GM12878 (cell line): ENCODE results near the gene COL4A4. TPM values are rescaled to one million over a fixed set of nuclear protein-coding genes. Genes with fewer than 3 reads are reported as not detected.

Experiments used
- ATAC-seq: fragments of 200-7000 bp; cut with Tn5 transposase; 3 replicates; pipeline ENCODE4 v1.9.1; 2020; ENCODE audit warnings: mild to moderate bottlenecking, moderate library complexity
- BruUV-seq: library from RNA; stranded (reverse); fragments of 400-500 nt; replicated peaks from 2 replicates; lab custom pipeline; 2021; lab: Mats Ljungman, UMichigan
- CTCF ChIA-PET: fragments of 300-600 bp; sonication (Branson Sonifier 250); formaldehyde crosslinking; extraction: SDS; loops from one replicate; lab custom pipeline; 2021; ENCODE audit warnings: inconsistent platforms; lab: Yijun Ruan, JAX
- POLR2A ChIA-PET: fragments of 350-600 bp; formaldehyde crosslinking; extraction: SDS; loops from one replicate; lab custom pipeline; 2021; ENCODE audit warnings: inconsistent platforms; lab: Charles Lee
- RAD21 ChIA-PET: fragments of 300-600 bp; sonication (Branson Sonifier 250); formaldehyde crosslinking; loops from one replicate; lab custom pipeline; 2023; ENCODE audit warnings: antibody characterized with exemption; ENCODE audit not compliant: unreplicated experiment; lab: Charles Lee
- SMC1A ChIA-PET: fragments of 300-600 bp; sonication (Branson Sonifier 250); formaldehyde crosslinking; loops from one replicate; lab custom pipeline; 2023; ENCODE audit not compliant: unreplicated experiment, uncharacterized antibody; lab: Charles Lee
- DNase-seq: peaks from one replicate; pipeline ENCODE4 v3.0.0-alpha.2; 2011; ENCODE audit warnings: low read depth, low spot score
- FAIRE-seq: peaks from 3 replicates; lab custom pipeline; 2011; peaks lifted over from hg19 to GRCh38; lab: Jason Lieb, UNC
- H2AFZ ChIP-seq: 2 replicates; pipeline ENCODE4 v1.6.0; 2011; ENCODE audit warnings: low read depth, low read length, control low read depth; ENCODE audit not compliant: control insufficient read depth
- H3K27ac ChIP-seq: 2 replicates; pipeline ENCODE4 v1.5.1; 2011; ENCODE audit warnings: control low read depth; ENCODE audit not compliant: control insufficient read depth, insufficient read depth
- H3K27me3 ChIP-seq, 2 experiments: replicated peaks in 1 of 2; 2 replicates each; pipeline versions ENCODE4 v1.6.0 to v1.6.1; 2011; ENCODE audit warnings: low read length in 1 of 2; ENCODE audit not compliant: control insufficient read depth in 2 of 2, insufficient read depth in 2 of 2
- H3K36me3 ChIP-seq, 2 experiments: 2 replicates each; pipeline ENCODE4 v1.5.1; 2011; ENCODE audit warnings: low read length in 1 of 2; ENCODE audit not compliant: control insufficient read depth in 2 of 2, insufficient read depth in 2 of 2
- H3K4me1 ChIP-seq: 2 replicates; pipeline ENCODE4 v1.6.1; 2011; ENCODE audit warnings: mild to moderate bottlenecking, low read length, moderate library complexity, mixed read lengths; ENCODE audit not compliant: control insufficient read depth, insufficient read depth
- H3K4me2 ChIP-seq: 2 replicates; pipeline ENCODE4 v1.6.0; 2011; ENCODE audit warnings: control low read depth; ENCODE audit not compliant: control insufficient read depth, insufficient read depth
- H3K4me3 ChIP-seq: fragments of 200-600 bp; sonication (generic); 2 replicates; pipeline ENCODE4 v1.5.1; 2016
- H3K79me2 ChIP-seq: 2 replicates; pipeline ENCODE4 v1.6.0; 2011; ENCODE audit warnings: low read length; ENCODE audit not compliant: control insufficient read depth, insufficient read depth
- H3K9ac ChIP-seq: 2 replicates; pipeline ENCODE4 v1.8.0; 2011; ENCODE audit warnings: low read length, control low read depth, mixed read lengths; ENCODE audit not compliant: control insufficient read depth, insufficient read depth
- H3K9me3 ChIP-seq: replicated peaks from 3 replicates; pipeline ENCODE4 v1.5.1; 2011; ENCODE audit warnings: mild to moderate bottlenecking, low read length; ENCODE audit not compliant: control insufficient read depth, insufficient read depth
- H4K20me1 ChIP-seq: 2 replicates; pipeline ENCODE4 v1.6.0; 2011; ENCODE audit not compliant: control insufficient read depth, insufficient read depth
- ATF7 ChIP-seq: fragments of 450-650 bp; IDR thresholded peaks from 2 replicates; pipeline ENCODE4 v1.6.1; 2016; ENCODE audit warnings: low read depth, mild to moderate bottlenecking
- BCL3 ChIP-seq: IDR thresholded peaks from 2 replicates; pipeline ENCODE4 v1.6.1; 2011; ENCODE audit warnings: borderline replicate concordance, low read depth, mild to moderate bottlenecking, moderate library complexity, low read length; ENCODE audit not compliant: insufficient read depth, poor library complexity, severe bottlenecking
- POLR2AphosphoS5 ChIP-seq: IDR thresholded peaks from 2 replicates; pipeline ENCODE4 v1.6.1; 2011; ENCODE audit warnings: mild to moderate bottlenecking, low read length, inconsistent platforms
- RELB ChIP-seq: fragments of 450-650 bp; IDR thresholded peaks from 2 replicates; pipeline ENCODE4 v1.6.1; 2017; ENCODE audit warnings: low read depth, mild to moderate bottlenecking, moderate library complexity
- TCF3 ChIP-seq: IDR thresholded peaks from 2 replicates; pipeline ENCODE4 v1.6.1; 2012; ENCODE audit warnings: low read depth, mild to moderate bottlenecking, low read length, borderline replicate concordance; ENCODE audit not compliant: insufficient read depth
- ZNF592 ChIP-seq: fragments of 450-650 bp; IDR thresholded peaks from 2 replicates; pipeline ENCODE4 v1.6.1; 2017; ENCODE audit warnings: mild to moderate bottlenecking, moderate library complexity
- WGBS: methylation state at CpG from one replicate; pipeline ENCODE4 v1.1.6; 2016; ENCODE audit warnings: low lambda C conversion rate; ENCODE audit not compliant: insufficient replicate concordance, insufficient coverage; ENCODE audit errors: missing lambda C conversion rate; 5-methylcytosine and 5-hydroxymethylcytosine counted together
- in situ Hi-C: fragments of 300-500 bp; cut with MboI; formaldehyde crosslinking; loops from 9 replicates; pipeline ENCODE4 v1.14.3; 2018; ENCODE audit warnings: mixed read lengths
- intact Hi-C: fragments of 100-400 bp; cut with micrococcal nuclease; formaldehyde crosslinking; loops from one replicate; pipeline ENCODE4 v1.14.2; 2022; ENCODE audit not compliant: unreplicated experiment
- polyA plus RNA-seq, 11 experiments: library from polyadenylated mRNA; depleted of rRNA in 4 of 11; unstranded in 6 of 11; stranded (reverse) in 5 of 11; fragments of >200 nt; fragmentation: Nextera tagmentation in 4 of 11; fragmentation: Illumina TruSeq in 1 of 11; extraction: Ambion mirVana in 4 of 11; extraction: Trizol in 1 of 11; gene quantifications; 1 replicate in 1 of 11; 2 replicates in 10 of 11; pipeline versions ENCODE4 v1.2.1 to v1.2.3, GENCODE V29; 2011 to 2016; ENCODE audit warnings: inconsistent platforms in 2 of 11, missing spikeins in 2 of 11, low read depth in 1 of 11
- total RNA-seq, 4 experiments: library from RNA; depleted of rRNA in 3 of 4; stranded (reverse); fragments of >200 nt in 3 of 4; fragmentation: Illumina TruSeq in 1 of 4; extraction: Trizol in 1 of 4; gene quantifications; 2 replicates each; pipeline versions ENCODE4 v1.2.1 to v1.2.3, GENCODE V29; 2013 to 2021

The COL4A4 gene
- total and polyA plus RNA-seq, 10 of the 15 experiments (the other 5 are each of a cell fraction or from before 2014, with no cell fraction given) = 0.19 to 4.0 (median 2.1) TPM

GRCh38 chr2:227163485-227163997 lies 464 bp downstream of the COL4A4 start:
- Histone ChIP-seq H3K27me3 (peaks cover 0 to 2% of the 10 kb centered on the region in 2 experiments; a peak in 2 of 4 replicates), H3K4me3 (peak overlapping the region; percentile 85), H3K79me2 (peaks cover 2% of the 10 kb centered on the region), H3K4me2 (peak overlapping the region; percentile 89), H3K4me1 (no peaks in the 10 kb centered on the region), H3K9ac (peak overlapping the region; percentile 65; the same call in 1 of the 2 replicates), H3K9me3 (no peaks in the 10 kb centered on the region; the same call in 2 of the 3 replicates), H3K27ac (peak overlapping the region; percentile 69; the same call in 1 of the 2 replicates), H4K20me1 (no peaks in the 10 kb centered on the region), H3K36me3 (no peaks in the 10 kb centered on the region), H2AFZ (peak overlapping the region; percentile 81)
- TF ChIP-seq BCL3 = no peak
- TF ChIP-seq ATF7 = no peak
- 0 out of 2 replicates have a peak, but pooled peaks have one; percentile 4 for TF ChIP-seq TCF3
- no peak for TF ChIP-seq ZNF592
- 0 out of 2 replicates have a peak, but pooled peaks have one; percentile 34 for TF ChIP-seq POLR2AphosphoS5
- TF ChIP-seq RELB = no peak
- DNase-seq = no peak
- intact Hi-C loops (no loop called here), in situ Hi-C loops (no loop called here)
- no TSS peak for BruUV-seq
- ChIA-PET POLR2A (no interaction called here), SMC1A (no interaction called here), RAD21 (no interaction called here), CTCF (interaction anchor here (1.3 kb wide), 1 partner anchor 75 kb away, joined by 3 read pairs; no protein-coding TSS in a partner anchor)
- no peak for FAIRE-seq
- peak; percentile 85 for ATAC-seq
- 0% methylated on average over 20 of the region's 20 CpGs for WGBS
